K562 (cell line): ENCODE data around the gene GPR4. TPM values are rescaled to one million over a fixed set of nuclear protein-coding genes. Genes with fewer than 3 reads are reported as not detected.

ENCODE experiments used
- ATAC-seq: fragments of 200-7000 bp; cut with Tn5 transposase; 3 replicates; pipeline ENCODE4 v1.9.1; 2020; ENCODE audit warnings: moderate library complexity
- BruUV-seq: library from RNA; stranded (reverse); fragments of 400-500 nt; replicated peaks from 2 replicates; lab custom pipeline; 2021; lab: Mats Ljungman, UMichigan
- CTCF ChIA-PET: fragments of 300-600 bp; formaldehyde crosslinking; extraction: SDS; loops from one replicate; lab custom pipeline; 2021; ENCODE audit warnings: low intra/inter-chr PET ratio; lab: Yijun Ruan, JAX
- POLR2A ChIA-PET: fragments of 300-600, 350-650 bp; sonication (Branson Sonifier 250); formaldehyde crosslinking; extraction: SDS; loops from one replicate; lab custom pipeline; 2021; ENCODE audit warnings: antibody characterized with exemption, inconsistent platforms; lab: Yijun Ruan, JAX
- DNase-seq, 4 experiments: peaks; one replicate each; pipeline versions ENCODE4 v3.0.0 to v3.0.0-alpha.2; 2011 to 2018; ENCODE audit warnings: low spot score in 3 of 4, mixed read lengths in 3 of 4; ENCODE audit errors: extremely low read depth in 1 of 4
- FAIRE-seq: peaks from 2 replicates; lab custom pipeline; 2011; peaks lifted over from hg19 to GRCh38; lab: Jason Lieb, UNC
- H2AFZ ChIP-seq: 2 replicates; pipeline ENCODE4 v1.6.0; 2011; ENCODE audit warnings: low read depth, low read length, control low read depth, inconsistent platforms
- H3K27ac ChIP-seq: fragments of 200-600 bp; 3 replicates; pipeline ENCODE4 v1.8.0; 2011; ENCODE audit warnings: low read depth, mild to moderate bottlenecking, control low read depth, inconsistent platforms, low read length, moderate library complexity, mixed read lengths; ENCODE audit errors: extremely low read depth
- H3K27me3 ChIP-seq, 2 experiments: fragments of 300-600 bp in 1 of 2; 2 replicates in 1 of 2; 3 replicates in 1 of 2; pipeline versions ENCODE4 v1.6.0 to v1.8.0; 2011; ENCODE audit warnings: inconsistent platforms in 2 of 2, low read length in 2 of 2, mild to moderate bottlenecking in 1 of 2, mixed read lengths in 1 of 2, moderate library complexity in 1 of 2; ENCODE audit not compliant: control insufficient read depth in 2 of 2, insufficient read depth in 2 of 2
- H3K36me3 ChIP-seq: fragments of 300-600 bp; 3 replicates; pipeline ENCODE4 v1.8.0; 2011; ENCODE audit warnings: mild to moderate bottlenecking, low read length, inconsistent platforms; ENCODE audit not compliant: control insufficient read depth, insufficient read depth
- H3K4me1 ChIP-seq, 2 experiments: fragments of 200-600 bp in 1 of 2; replicated peaks in 1 of 2; 2 replicates in 1 of 2; 3 replicates in 1 of 2; pipeline versions ENCODE4 v1.5.1 to v1.8.0; 2011; ENCODE audit warnings: inconsistent platforms in 2 of 2, low read length in 2 of 2, mild to moderate bottlenecking in 1 of 2, mixed read lengths in 1 of 2, moderate library complexity in 1 of 2; ENCODE audit not compliant: control insufficient read depth in 2 of 2, insufficient read depth in 2 of 2
- H3K4me2 ChIP-seq: 2 replicates; pipeline ENCODE4 v1.6.1; 2011; ENCODE audit warnings: low read length, control low read depth, inconsistent platforms, mixed read lengths; ENCODE audit not compliant: insufficient read depth
- H3K4me3 ChIP-seq: fragments of 200-600 bp; sonication (generic), shearing (Covaris generic); 2 replicates; pipeline ENCODE4 v1.5.1; 2016; ENCODE audit warnings: control low read depth, inconsistent platforms
- H3K79me2 ChIP-seq: fragments of 200-600 bp; 3 replicates; pipeline ENCODE4 v1.8.0; 2011; ENCODE audit warnings: low read length, inconsistent platforms; ENCODE audit not compliant: control insufficient read depth, insufficient read depth
- H3K9ac ChIP-seq, 2 experiments: 2 replicates each; pipeline versions ENCODE4 v1.6.0 to v1.6.1; 2011; ENCODE audit warnings: low read depth in 2 of 2, low read length in 2 of 2, control low read depth in 1 of 2, inconsistent platforms in 1 of 2, mild to moderate bottlenecking in 1 of 2, mixed read lengths in 1 of 2; ENCODE audit not compliant: insufficient read depth in 1 of 2
- H3K9me1 ChIP-seq: one replicate; pipeline ENCODE4 v1.6.0; 2011; ENCODE audit warnings: inconsistent platforms, mild to moderate bottlenecking, low read length, moderate library complexity; ENCODE audit not compliant: control insufficient read depth, insufficient read depth
- H3K9me3 ChIP-seq: replicated peaks from 2 replicates; pipeline ENCODE4 v1.5.1; 2011; ENCODE audit warnings: low read depth, low read length, inconsistent platforms; ENCODE audit not compliant: control insufficient read depth, insufficient read depth
- H4K20me1 ChIP-seq: replicated peaks from 2 replicates; pipeline ENCODE4 v1.6.1; 2011; ENCODE audit warnings: low read length, inconsistent platforms, mixed read lengths; ENCODE audit not compliant: control insufficient read depth, insufficient read depth
- C11orf30 ChIP-seq: fragments of 450-650 bp; IDR thresholded peaks from 2 replicates; pipeline ENCODE4 v1.6.1; 2016; ENCODE audit warnings: low read depth, mild to moderate bottlenecking
- GATAD2B ChIP-seq: fragments of 450-650 bp; IDR thresholded peaks from 2 replicates; pipeline ENCODE4 v1.6.1; 2017; ENCODE audit warnings: mild to moderate bottlenecking, borderline replicate concordance
- GTF2B ChIP-seq: IDR thresholded peaks from 2 replicates; pipeline ENCODE4 v1.6.1; 2011; ENCODE audit not compliant: insufficient read length; ENCODE audit errors: extremely low read depth
- HDAC1 ChIP-seq, 2 experiments: fragments of 450-650 bp; IDR thresholded peaks; 2 replicates each; pipeline ENCODE4 v1.6.1; 2016 to 2017; ENCODE audit warnings: inconsistent platforms in 1 of 2, mild to moderate bottlenecking in 1 of 2, moderate library complexity in 1 of 2
- MEF2D ChIP-seq: conservative IDR thresholded peaks from 2 replicates; pipeline ENCODE4 v1.6.1; 2016; ENCODE audit warnings: low read depth, missing genetic modification characterization, missing compliant biosample characterization
- PCBP2 ChIP-seq: fragments of 200-400 bp; formaldehyde crosslinking; IDR thresholded peaks from 2 replicates; pipeline ENCODE4 v1.6.1; 2018; ENCODE audit warnings: low read length, low read depth, mild to moderate bottlenecking, moderate library complexity; ENCODE audit not compliant: poor library complexity, severe bottlenecking
- PHB2 ChIP-seq: fragments of 450-650 bp; IDR thresholded peaks from 2 replicates; pipeline ENCODE4 v1.6.1; 2017; ENCODE audit warnings: low read depth
- RBBP5 ChIP-seq: fragments of 200-600 bp; sonication (generic); IDR thresholded peaks from 2 replicates; pipeline ENCODE4 v1.6.1; 2012; ENCODE audit warnings: borderline replicate concordance, mild to moderate bottlenecking, low read length, control low read depth, inconsistent platforms; ENCODE audit not compliant: insufficient read depth, poor library complexity, severe bottlenecking
- THRAP3 ChIP-seq: fragments of 450-650 bp; IDR thresholded peaks from 2 replicates; pipeline ENCODE4 v1.6.1; 2016; ENCODE audit warnings: mild to moderate bottlenecking, inconsistent platforms, borderline replicate concordance
- U2AF1 ChIP-seq: fragments of 200-400 bp; formaldehyde crosslinking; optimal IDR thresholded peaks from 2 replicates; pipeline ENCODE3; 2017; ENCODE audit warnings: mild to moderate bottlenecking, low read depth, low read length, moderate library complexity
- ZBTB49 ChIP-seq: sonication (generic); formaldehyde crosslinking; IDR thresholded peaks from 2 replicates; pipeline ENCODE4 v1.8.0; 2022; ENCODE audit warnings: missing genetic modification reagents, mild to moderate bottlenecking, borderline replicate concordance
- ZKSCAN3 ChIP-seq: fragments of 250-450 bp; sonication (Bioruptor Pico); IDR thresholded peaks from 2 replicates; pipeline ENCODE4 v1.4.0; 2020
- ZNF347 ChIP-seq: fragments of 450-650 bp; formaldehyde crosslinking; IDR thresholded peaks from 2 replicates; pipeline ENCODE4 v1.4.0; 2020; ENCODE audit warnings: low read depth, mild to moderate bottlenecking, moderate library complexity
- ZNF395 ChIP-seq: fragments of 200-800 bp; sonication (Bioruptor generic); IDR thresholded peaks from 2 replicates; pipeline ENCODE4 v1.6.1; 2017; ENCODE audit warnings: missing genetic modification characterization, missing compliant biosample characterization
- ZNF655 ChIP-seq: fragments of 250-450 bp; sonication (Bioruptor Pico); IDR thresholded peaks from 2 replicates; pipeline ENCODE4 v1.5.0; 2021
- ZSCAN32 ChIP-seq: fragments of 450-650 bp; formaldehyde crosslinking; IDR thresholded peaks from 2 replicates; pipeline ENCODE4 v1.4.0; 2020; ENCODE audit warnings: mild to moderate bottlenecking, moderate library complexity
- WGBS: fragments of 100-300 bp; shearing (Covaris generic); methylation state at CpG from one replicate; pipeline ENCODE4 v1.1.6; 2016; ENCODE audit warnings: low coverage, mixed read lengths; ENCODE audit not compliant: insufficient coverage; ENCODE audit errors: missing lambda C conversion rate; 5-methylcytosine and 5-hydroxymethylcytosine counted together
- in situ Hi-C: fragments of 300-500 bp; cut with MboI; formaldehyde crosslinking; loops from 4 replicates; pipeline ENCODE4 v1.15.0; 2018; ENCODE audit warnings: inconsistent platforms, mixed read lengths
- intact Hi-C: fragments of 100-400 bp; cut with micrococcal nuclease; formaldehyde crosslinking; loops from 2 replicates; pipeline ENCODE4 v1.14.2; 2022
- polyA plus RNA-seq, 8 experiments: library from polyadenylated mRNA; depleted of rRNA in 4 of 8; stranded (reverse) in 5 of 8; unstranded in 3 of 8; fragments of >200 nt; fragmentation: Nextera tagmentation in 2 of 8; fragmentation: Illumina TruSeq in 1 of 8; extraction: Ambion mirVana in 2 of 8; extraction: Trizol in 1 of 8; gene quantifications; 2 replicates each; pipeline versions ENCODE4 v1.2.1 to v1.2.3, GENCODE V29; 2011 to 2014; ENCODE audit warnings: inconsistent platforms in 1 of 8, missing spikeins in 1 of 8
- total RNA-seq, 7 experiments: library from RNA; depleted of rRNA in 6 of 7; stranded (reverse); fragments of >200 nt in 6 of 7; fragmentation: Illumina TruSeq in 2 of 7; extraction: Trizol in 2 of 7; gene quantifications; 2 replicates each; pipeline versions ENCODE4 v1.2.1 to v1.2.3, GENCODE V29; 2011 to 2021; ENCODE audit warnings: low replicate concordance in 1 of 7

GPR4 gene
- total and polyA plus RNA-seq, 9 of the 15 experiments (the other 6 are each of a cell fraction or from before 2014, with no cell fraction given), result 0.03 to 0.09 (median 0.04) TPM; not detected in 5

GRCh38 chr19:45599286-45599685 is 2.7 kb downstream of the GPR4 start:
- Histone ChIP-seq H3K79me2 (no peaks in the 10 kb centered on the region), H3K9me1 (no peaks in the 10 kb centered on the region), H3K4me2 (no peak overlapping the region), H2AFZ (no peak overlapping the region), H4K20me1 (0 out of 2 replicates have a peak, but pooled peaks cover 3% of the 10 kb centered on the region), H3K27ac (no peak overlapping the region), H3K36me3 (no peaks in the 10 kb centered on the region), H3K27me3 (peaks cover 41 to 54% of the 10 kb centered on the region in 2 experiments), H3K9ac (no peak overlapping the region), H3K4me1 (peaks cover 3 to 15% of the 10 kb centered on the region in 2 experiments; a peak in 3 of 5 replicates), H3K9me3 (no peaks in the 10 kb centered on the region), H3K4me3 (no peak overlapping the region)
- BruUV-seq, result no TSS peak
- no peak for DNase-seq
- intact Hi-C loops (no loop called here), in situ Hi-C loops (loop anchor here (5.0 kb wide), 1 partner anchor 83 kb away; no protein-coding TSS in a partner anchor)
- ChIA-PET CTCF (no interaction called here), POLR2A (interaction anchor here (0.6 to 1.2 kb wide), 4 partner anchors 10 to 18 kb away, joined by 4 to 6 read pairs (median 6); no protein-coding TSS in a partner anchor)
- ATAC-seq, result no peak
- FAIRE-seq, result no peak
- 5% methylated on average over 11 of the region's 13 CpGs for WGBS
- TF ChIP-seq GATAD2B, result no peak
- no peak for TF ChIP-seq PHB2
- TF ChIP-seq ZNF395 (CRISPR knock-in tag), result no peak
- TF ChIP-seq RBBP5, result no peak
- no peak for TF ChIP-seq HDAC1 (IDR thresholded peaks at IDR 0.05)
- TF ChIP-seq GTF2B, result no peak
- TF ChIP-seq ZBTB49 (CRISPR knock-in tag), result no peak
- no peak for TF ChIP-seq C11orf30
- TF ChIP-seq THRAP3, result no peak
- no peak for TF ChIP-seq MEF2D (tag)
- TF ChIP-seq U2AF1, result no peak
- TF ChIP-seq ZSCAN32 (CRISPR knock-in tag), result no peak
- TF ChIP-seq ZNF655 (CRISPR knock-in tag), result no peak
- TF ChIP-seq ZNF347, result no peak
- TF ChIP-seq ZKSCAN3 (CRISPR knock-in tag), result no peak
- no peak for TF ChIP-seq PCBP2
